OCI-LY1 (cell line): ENCODE data around the gene IFT25.

Experiments used
- H2AFZ ChIP-seq: fragments of 200-600 bp; sonication (generic), shearing (Covaris generic); 2 replicates; pipeline ENCODE4 v1.6.0; 2014; ENCODE audit warnings: antibody characterized with exemption, mild to moderate bottlenecking, low read length
- H3F3A ChIP-seq: fragments of 200-600 bp; sonication (generic), shearing (Covaris generic); 2 replicates; pipeline ENCODE4 v1.6.0; 2014; ENCODE audit warnings: mild to moderate bottlenecking, antibody characterized with exemption, low read length, moderate library complexity; ENCODE audit not compliant: insufficient read depth
- H3K27ac ChIP-seq: fragments of 200-600 bp; sonication (generic); 2 replicates; pipeline ENCODE4 v1.5.1; 2014; ENCODE audit warnings: low read length, mixed run types, mild to moderate bottlenecking, low read depth; ENCODE audit not compliant: poor library complexity, severe bottlenecking
- H3K27me3 ChIP-seq: fragments of 200-600 bp; sonication (generic); 2 replicates; pipeline ENCODE4 v1.6.0; 2014; ENCODE audit warnings: antibody characterized with exemption, mild to moderate bottlenecking, low read length, moderate library complexity; ENCODE audit not compliant: insufficient read depth
- H3K36me3 ChIP-seq: fragments of 200-600 bp; sonication (generic); 2 replicates; pipeline ENCODE4 v1.6.1; 2014; ENCODE audit warnings: mild to moderate bottlenecking, antibody characterized with exemption, low read length, moderate library complexity, mixed read lengths; ENCODE audit not compliant: insufficient read depth
- H3K4me1 ChIP-seq: fragments of 200-600 bp; sonication (generic); 2 replicates; pipeline ENCODE4 v1.5.1; 2014; ENCODE audit warnings: mild to moderate bottlenecking, low read length, moderate library complexity; ENCODE audit not compliant: insufficient read depth, severe bottlenecking
- H3K4me2 ChIP-seq: fragments of 200-600 bp; sonication (generic), shearing (Covaris generic); 2 replicates; pipeline ENCODE4 v1.6.1; 2014; ENCODE audit warnings: low read length
- H3K4me3 ChIP-seq: fragments of 200-600 bp; sonication (generic); 2 replicates; pipeline ENCODE4 v1.5.1; 2014; ENCODE audit warnings: low read length, low read depth, mild to moderate bottlenecking, mixed read lengths; ENCODE audit not compliant: poor library complexity, severe bottlenecking
- H3K79me2 ChIP-seq: fragments of 200-600 bp; shearing (Covaris generic); 2 replicates; pipeline ENCODE4 v1.6.1; 2016; ENCODE audit warnings: mixed run types, low read length, mixed read lengths; ENCODE audit not compliant: insufficient read depth
- H3K9ac ChIP-seq: fragments of 200-600 bp; sonication (generic), shearing (Covaris generic); 2 replicates; pipeline ENCODE4 v1.6.1; 2014; ENCODE audit warnings: mild to moderate bottlenecking, low read length, mixed read lengths
- H3K9me2 ChIP-seq: fragments of 200-600 bp; sonication (generic), shearing (Covaris generic); 2 replicates; pipeline ENCODE4 v1.6.1; 2014; ENCODE audit warnings: low read depth, mild to moderate bottlenecking, low read length, mixed read lengths
- H3K9me3 ChIP-seq: fragments of 200-600 bp; shearing (Covaris generic); 2 replicates; pipeline ENCODE4 v1.6.1; 2014; ENCODE audit warnings: low read length, mixed read lengths
- H4K20me1 ChIP-seq: fragments of 200-600 bp; sonication (generic), shearing (Covaris generic); 2 replicates; pipeline ENCODE4 v1.6.0; 2016; ENCODE audit warnings: mild to moderate bottlenecking, low read length; ENCODE audit not compliant: insufficient read depth
- EZH2 ChIP-seq: fragments of 200-600 bp; sonication (generic), shearing (Covaris generic); IDR thresholded peaks from 2 replicates; pipeline ENCODE4 v1.8.0; 2017; ENCODE audit warnings: borderline replicate concordance, mixed run types, mild to moderate bottlenecking, antibody characterized with exemption, low read length, moderate library complexity, mixed read lengths
- TF ChIP-seq, protein P1 (sequence below): fragments of 200-600 bp; sonication (generic), shearing (Covaris generic); IDR thresholded peaks from 2 replicates; pipeline ENCODE4 v1.5.1; 2017; ENCODE audit warnings: mild to moderate bottlenecking, antibody characterized with exemption, low read length, moderate library complexity, mixed read lengths

Gene IFT25

DNA sequence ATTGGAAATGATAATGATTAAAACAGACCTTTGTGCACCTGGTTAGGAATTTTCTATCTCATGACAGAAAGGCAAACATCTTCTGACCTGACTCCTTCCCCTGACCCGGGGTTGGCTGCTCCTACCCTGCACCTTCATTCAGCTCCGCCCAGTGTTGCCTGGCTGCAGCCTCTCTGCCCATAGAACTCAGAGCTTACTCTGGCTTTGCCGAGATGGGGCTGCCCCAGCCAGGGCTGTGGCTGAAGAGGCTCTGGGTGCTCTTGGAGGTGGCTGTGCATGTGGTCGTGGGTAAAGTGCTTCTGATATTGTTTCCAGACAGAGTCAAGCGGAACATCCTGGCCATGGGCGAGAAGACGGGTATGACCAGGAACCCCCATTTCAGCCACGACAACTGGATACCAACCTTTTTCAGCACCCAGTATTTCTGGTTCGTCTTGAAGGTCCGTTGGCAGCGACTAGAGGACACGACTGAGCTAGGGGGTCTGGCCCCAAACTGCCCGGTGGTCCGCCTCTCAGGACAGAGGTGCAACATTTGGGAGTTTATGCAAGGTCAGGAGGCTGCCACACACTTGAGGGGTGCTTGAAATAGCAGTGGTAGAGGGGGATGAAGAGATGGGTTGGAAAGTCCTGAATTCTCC, 51.4 kb downstream of the IFT25 start, which contains the start of gene DIO1:
Gene DIO1, plus strand, starts transcription at position 189 of the 638 bp plus-strand sequence. Its CDS starts 24 bp downstream, at position 213.
- H3K4me1 ChIP-seq, result peaks cover 16% of the 10 kb centered on the region
- H3K27me3 ChIP-seq, result no peaks in the 10 kb centered on the region
- H4K20me1 ChIP-seq, result no peaks in the 10 kb centered on the region
- no peak within 1 kb of the TSS for H3K4me3 ChIP-seq
- no peak within 1 kb of the TSS for H2AFZ ChIP-seq
- no peak within 1 kb of the TSS for H3K4me2 ChIP-seq
- H3K27ac ChIP-seq, result no peak within 1 kb of the TSS
- no peaks in the 10 kb centered on the region for H3K79me2 ChIP-seq
- no peak for TF ChIP-seq EZH2
- TF ChIP-seq, protein P1, sequence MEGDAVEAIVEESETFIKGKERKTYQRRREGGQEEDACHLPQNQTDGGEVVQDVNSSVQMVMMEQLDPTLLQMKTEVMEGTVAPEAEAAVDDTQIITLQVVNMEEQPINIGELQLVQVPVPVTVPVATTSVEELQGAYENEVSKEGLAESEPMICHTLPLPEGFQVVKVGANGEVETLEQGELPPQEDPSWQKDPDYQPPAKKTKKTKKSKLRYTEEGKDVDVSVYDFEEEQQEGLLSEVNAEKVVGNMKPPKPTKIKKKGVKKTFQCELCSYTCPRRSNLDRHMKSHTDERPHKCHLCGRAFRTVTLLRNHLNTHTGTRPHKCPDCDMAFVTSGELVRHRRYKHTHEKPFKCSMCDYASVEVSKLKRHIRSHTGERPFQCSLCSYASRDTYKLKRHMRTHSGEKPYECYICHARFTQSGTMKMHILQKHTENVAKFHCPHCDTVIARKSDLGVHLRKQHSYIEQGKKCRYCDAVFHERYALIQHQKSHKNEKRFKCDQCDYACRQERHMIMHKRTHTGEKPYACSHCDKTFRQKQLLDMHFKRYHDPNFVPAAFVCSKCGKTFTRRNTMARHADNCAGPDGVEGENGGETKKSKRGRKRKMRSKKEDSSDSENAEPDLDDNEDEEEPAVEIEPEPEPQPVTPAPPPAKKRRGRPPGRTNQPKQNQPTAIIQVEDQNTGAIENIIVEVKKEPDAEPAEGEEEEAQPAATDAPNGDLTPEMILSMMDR, result no peak
- no peaks in the 10 kb centered on the region for H3K36me3 ChIP-seq
- no peaks in the 10 kb centered on the region for H3F3A ChIP-seq
- no peaks in the 10 kb centered on the region for H3K9me3 ChIP-seq
- no peaks in the 10 kb centered on the region for H3K9me2 ChIP-seq
- no peak within 1 kb of the TSS for H3K9ac ChIP-seq

DNA sequence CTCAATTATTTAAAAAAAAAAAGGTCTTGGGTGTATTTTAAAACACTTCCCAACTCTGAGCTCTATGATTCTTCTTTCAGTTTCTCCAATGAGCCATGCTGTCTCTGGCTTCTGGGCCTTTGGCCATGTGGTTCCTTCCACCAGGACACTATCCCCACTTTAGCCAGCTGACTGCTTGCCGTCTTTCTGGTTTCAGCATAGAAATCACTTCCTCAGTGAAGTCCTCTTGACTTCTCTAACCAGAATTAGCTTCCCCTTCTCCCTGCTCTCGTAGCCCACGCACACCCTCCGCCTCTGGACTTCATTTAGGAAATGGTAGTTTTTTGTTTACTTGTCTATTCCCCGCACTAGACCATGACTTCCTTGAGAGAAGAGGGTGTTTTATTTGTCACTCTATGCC, 52.6 kb downstream of the IFT25 start:
- H3K9me3 ChIP-seq, result no peaks in the 10 kb centered on the region
- H3K9ac ChIP-seq, result no peak overlapping the region
- TF ChIP-seq EZH2, result no peak
- TF ChIP-seq, protein P1, result no peak
- H3K4me2 ChIP-seq, result no peak overlapping the region
- no peak overlapping the region for H3K4me3 ChIP-seq
- H3K27me3 ChIP-seq, result no peaks in the 10 kb centered on the region
- H3K36me3 ChIP-seq, result peaks cover 6% of the 10 kb centered on the region; the same call in 1 of the 2 replicates
- H3K4me1 ChIP-seq, result peaks cover 25% of the 10 kb centered on the region
- H3F3A ChIP-seq, result no peaks in the 10 kb centered on the region
- no peak overlapping the region for H2AFZ ChIP-seq
- H3K79me2 ChIP-seq, result no peaks in the 10 kb centered on the region
- no peaks in the 10 kb centered on the region for H4K20me1 ChIP-seq
- H3K9me2 ChIP-seq, result no peaks in the 10 kb centered on the region
- no peak overlapping the region for H3K27ac ChIP-seq

DNA sequence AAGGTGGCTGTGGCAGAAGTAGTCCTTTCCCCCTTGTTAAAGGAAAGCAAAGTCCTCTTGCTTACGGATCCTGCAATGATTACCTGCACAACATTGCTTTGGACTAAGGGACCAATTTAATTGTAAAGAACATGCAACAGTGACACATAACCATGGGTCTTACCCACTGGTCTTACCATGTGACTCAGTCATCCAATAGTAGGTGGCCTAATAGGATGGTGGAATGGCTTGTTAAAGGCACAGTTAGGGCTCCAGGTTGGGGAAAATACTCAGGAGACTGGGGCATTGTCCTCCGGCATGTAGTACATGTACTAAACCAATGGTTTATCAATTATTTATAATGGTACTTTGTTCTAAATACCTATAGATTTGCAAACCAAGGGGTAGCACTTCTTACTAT, 53.8 kb downstream of the IFT25 start:
- no peaks in the 10 kb centered on the region for H3K27me3 ChIP-seq
- H3K4me3 ChIP-seq, result no peak overlapping the region
- H3K9me2 ChIP-seq, result no peaks in the 10 kb centered on the region
- no peak overlapping the region for H3K9ac ChIP-seq
- H3K79me2 ChIP-seq, result no peaks in the 10 kb centered on the region
- H3K4me1 ChIP-seq, result peaks cover 25% of the 10 kb centered on the region
- H2AFZ ChIP-seq, result no peak overlapping the region
- H3K36me3 ChIP-seq, result peaks cover 7% of the 10 kb centered on the region; the same call in 1 of the 2 replicates
- H3F3A ChIP-seq, result no peaks in the 10 kb centered on the region
- no peak for TF ChIP-seq EZH2
- TF ChIP-seq, protein P1, result no peak
- H3K4me2 ChIP-seq, result no peak overlapping the region
- H3K9me3 ChIP-seq, result no peaks in the 10 kb centered on the region
- no peak overlapping the region for H3K27ac ChIP-seq
- H4K20me1 ChIP-seq, result no peaks in the 10 kb centered on the region
